A549 (cell line): ENCODE data around the gene CNTFR. TPM values are rescaled to one million over a fixed set of nuclear protein-coding genes. Genes with fewer than 3 reads are reported as not detected.

Experiments used
- ATAC-seq, 2 experiments: fragments of 200-7000 bp in 1 of 2; fragments of >200 bp in 1 of 2; cut with Nextera tagmentation in 1 of 2; cut with Tn5 transposase in 1 of 2; 3 replicates each; pipeline versions ENCODE4 v1.8.0 to v1.9.1; 2018 to 2020; ENCODE audit warnings: mild to moderate bottlenecking in 1 of 2, moderate library complexity in 1 of 2
- CTCF ChIA-PET: fragments of 300-600 bp; sonication (Branson Sonifier 250); formaldehyde crosslinking; extraction: SDS; loops from one replicate; lab custom pipeline; 2021; ENCODE audit warnings: antibody characterized with exemption, inconsistent platforms; lab: Yijun Ruan, JAX
- POLR2A ChIA-PET: fragments of 350-600 bp; formaldehyde crosslinking; extraction: SDS; loops from one replicate; lab custom pipeline; 2021; ENCODE audit warnings: antibody characterized with exemption, inconsistent platforms; lab: Yijun Ruan, JAX
- DNase-seq, 2 experiments: peaks; one replicate each; pipeline versions ENCODE4 v3.0.0 to v3.0.0-alpha.2; 2011 to 2016; ENCODE audit warnings: low read depth in 1 of 2, low spot score in 1 of 2
- FAIRE-seq: peaks from 2 replicates; lab custom pipeline; 2011; peaks lifted over from hg19 to GRCh38; lab: Jason Lieb, UNC
- H3K27ac ChIP-seq, 2 experiments: fragments of >200 bp; sonication (Bioruptor Twin); formaldehyde crosslinking; 3 replicates each; pipeline ENCODE4 v1.5.1; 2016 to 2017
- H3K4me1 ChIP-seq: fragments of >200 bp; sonication (Bioruptor Twin); formaldehyde crosslinking; 3 replicates; pipeline ENCODE4 v1.6.1; 2016
- H3K4me2 ChIP-seq: fragments of >200 bp; sonication (Bioruptor Twin); formaldehyde crosslinking; 3 replicates; pipeline ENCODE4 v1.6.1; 2016
- H3K4me3 ChIP-seq: fragments of >200 bp; sonication (Bioruptor Twin); formaldehyde crosslinking; 3 replicates; pipeline ENCODE4 v1.5.1; 2016
- H3K9me3 ChIP-seq: fragments of >200 bp; sonication (Bioruptor Twin); formaldehyde crosslinking; 3 replicates; pipeline ENCODE4 v1.6.1; 2016
- EHF ChIP-seq: fragments of 250-450 bp; sonication (Bioruptor Pico); IDR thresholded peaks from 2 replicates; pipeline ENCODE4 v1.5.0; 2020; ENCODE audit warnings: mild to moderate bottlenecking
- ELK1 ChIP-seq: fragments of 150-350 bp; IDR thresholded peaks from 2 replicates; pipeline ENCODE4 v1.6.1; 2014; ENCODE audit warnings: low read depth, mild to moderate bottlenecking, low read length
- GATA3 ChIP-seq: IDR thresholded peaks from 2 replicates; pipeline ENCODE4 v1.6.1; 2012; ENCODE audit warnings: borderline replicate concordance
- HDAC2 ChIP-seq: fragments of 200-600 bp; sonication (generic); IDR thresholded peaks from 2 replicates; pipeline ENCODE4 v1.6.1; 2016
- JUN ChIP-seq, 2 experiments: fragments of >200 bp; sonication (Bioruptor Twin); formaldehyde crosslinking; IDR thresholded peaks; 2 replicates in 1 of 2; 3 replicates in 1 of 2; pipeline ENCODE4 v1.6.1; 2016 to 2017
- JUNB ChIP-seq: fragments of >200 bp; sonication (Bioruptor Twin); formaldehyde crosslinking; IDR thresholded peaks from 2 replicates; pipeline ENCODE4 v1.6.1; 2016
- MAFK ChIP-seq: fragments of 450-650 bp; IDR thresholded peaks from 2 replicates; pipeline ENCODE4 v1.6.1; 2014; ENCODE audit not compliant: partially characterized antibody
- MAZ ChIP-seq: fragments of 150-350 bp; IDR thresholded peaks from 2 replicates; pipeline ENCODE4 v1.6.1; 2014; ENCODE audit warnings: antibody characterized with exemption, low read depth, low read length, borderline replicate concordance
- RAD21 ChIP-seq, 2 experiments: fragments of >200 bp in 1 of 2; sonication (Bioruptor Twin) in 1 of 2; formaldehyde crosslinking in 1 of 2; IDR thresholded peaks in 1 of 2; conservative IDR thresholded peaks in 1 of 2; 2 replicates in 1 of 2; 3 replicates in 1 of 2; pipeline ENCODE4 v1.6.1; 2012 to 2018; ENCODE audit warnings: inconsistent platforms in 1 of 2
- REST ChIP-seq: fragments of 200-600 bp; sonication (generic); IDR thresholded peaks from 2 replicates; pipeline ENCODE4 v1.6.1; 2016; ENCODE audit warnings: antibody characterized with exemption, mild to moderate bottlenecking, moderate library complexity
- SMC3 ChIP-seq: fragments of >200 bp; sonication (Bioruptor Twin); formaldehyde crosslinking; IDR thresholded peaks from 3 replicates; pipeline ENCODE4 v1.6.1; 2018; ENCODE audit warnings: inconsistent platforms
- USF2 ChIP-seq: fragments of 450-650 bp; IDR thresholded peaks from 2 replicates; pipeline ENCODE4 v1.6.1; 2014; ENCODE audit warnings: antibody characterized with exemption
- ZNF302 ChIP-seq: fragments of 250-450 bp; sonication (Bioruptor Pico); IDR thresholded peaks from 2 replicates; pipeline ENCODE4 v1.9.0; 2021; ENCODE audit warnings: inconsistent platforms, mild to moderate bottlenecking, moderate library complexity
- ZSCAN20 ChIP-seq: fragments of 250-450 bp; sonication (Bioruptor Pico); IDR thresholded peaks from 2 replicates; pipeline ENCODE4 v1.8.0; 2022; ENCODE audit warnings: mild to moderate bottlenecking, moderate library complexity
- WGBS: methylation state at CpG from one replicate; pipeline ENCODE4 v1.1.6; 2017; ENCODE audit errors: missing lambda C conversion rate; 5-methylcytosine and 5-hydroxymethylcytosine counted together
- polyA plus RNA-seq, 4 experiments: library from polyadenylated mRNA; depleted of rRNA in 3 of 4; stranded (reverse); fragments of >200 nt; fragmentation: RNase III in 1 of 4; extraction: RNeasy Plus Mini Kit Qiagen cat#74134 plus additional on column Dnase treatment in 1 of 4; gene quantifications; 2 replicates in 3 of 4; 3 replicates in 1 of 4; pipeline ENCODE4 v1.2.3, GENCODE V29; 2011 to 2017
- TF ChIP-seq, protein P1 (sequence below): fragments of >200 bp; sonication (Bioruptor Twin); formaldehyde crosslinking; IDR thresholded peaks from 3 replicates; pipeline ENCODE4 v1.5.1; 2016
- TF ChIP-seq, protein P2 (sequence below): IDR thresholded peaks from 2 replicates; pipeline ENCODE4 v1.6.1; 2012; ENCODE audit warnings: low read depth, borderline replicate concordance
- TF ChIP-seq, protein P3 (sequence below): IDR thresholded peaks from 2 replicates; pipeline ENCODE4 v1.6.1; 2012
- TF ChIP-seq, protein P4 (sequence below): fragments of >200 bp; sonication (Bioruptor Twin); formaldehyde crosslinking; IDR thresholded peaks from 3 replicates; pipeline ENCODE4 v1.6.1; 2016

CNTFR gene
- polyA plus RNA-seq, 2 of the 4 experiments (the other 2 are of a cell fraction), result 0.09 TPM; not detected in 1

DNA sequence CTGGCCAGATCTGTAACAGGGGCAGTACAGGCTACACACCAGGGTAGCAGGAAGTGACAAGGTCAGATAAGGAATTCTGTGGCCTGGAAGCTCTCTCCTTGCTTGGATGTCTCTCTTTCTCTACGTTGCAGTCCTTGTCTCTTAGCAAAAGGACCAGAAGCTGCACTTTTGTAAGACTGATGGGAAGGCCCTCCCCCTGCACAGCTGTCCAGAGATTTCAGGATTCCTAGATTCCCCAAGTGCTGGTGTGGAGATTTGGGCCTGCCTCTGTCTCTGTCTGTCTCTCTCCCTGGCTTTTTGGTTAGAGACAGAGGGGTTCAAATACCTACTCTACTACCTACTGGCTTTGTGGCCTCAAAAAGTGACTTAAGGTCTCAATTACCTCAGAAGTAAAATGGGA is 10.0 kb upstream of the CNTFR start:
- 20% methylated on average over 1 of the region's 1 CpG for WGBS
- Histone ChIP-seq H3K27ac (no peak overlapping the region), H3K4me2 (no peak overlapping the region), H3K4me1 (no peaks in the 10 kb centered on the region), H3K4me3 (no peak overlapping the region), H3K9me3 (no peaks in the 10 kb centered on the region)
- ChIA-PET POLR2A (no interaction called here), CTCF (interaction anchor here (0.5 to 11.6 kb wide), 10 partner anchors 35 to 681 kb away, joined by 3 to 297 read pairs (median 5); no protein-coding TSS in a partner anchor)
- no peak for FAIRE-seq
- TF ChIP-seq ZNF302 (CRISPR knock-in tag) (no peak), JUNB (no peak), GATA3 (no peak), MAZ (no peak), HDAC2 (no peak), EHF (no peak), SMC3 (no peak), ZSCAN20 (no peak), RAD21 (conservative IDR thresholded peaks at IDR 0.05 in 1 of 2, IDR thresholded peaks at IDR 0.05 in 1 of 2) (no peak), ELK1 (no peak), JUN (IDR thresholded peaks at IDR 0.05) (no peak), USF2 (no peak), REST (no peak), MAFK (no peak)
- TF ChIP-seq, protein P1, sequence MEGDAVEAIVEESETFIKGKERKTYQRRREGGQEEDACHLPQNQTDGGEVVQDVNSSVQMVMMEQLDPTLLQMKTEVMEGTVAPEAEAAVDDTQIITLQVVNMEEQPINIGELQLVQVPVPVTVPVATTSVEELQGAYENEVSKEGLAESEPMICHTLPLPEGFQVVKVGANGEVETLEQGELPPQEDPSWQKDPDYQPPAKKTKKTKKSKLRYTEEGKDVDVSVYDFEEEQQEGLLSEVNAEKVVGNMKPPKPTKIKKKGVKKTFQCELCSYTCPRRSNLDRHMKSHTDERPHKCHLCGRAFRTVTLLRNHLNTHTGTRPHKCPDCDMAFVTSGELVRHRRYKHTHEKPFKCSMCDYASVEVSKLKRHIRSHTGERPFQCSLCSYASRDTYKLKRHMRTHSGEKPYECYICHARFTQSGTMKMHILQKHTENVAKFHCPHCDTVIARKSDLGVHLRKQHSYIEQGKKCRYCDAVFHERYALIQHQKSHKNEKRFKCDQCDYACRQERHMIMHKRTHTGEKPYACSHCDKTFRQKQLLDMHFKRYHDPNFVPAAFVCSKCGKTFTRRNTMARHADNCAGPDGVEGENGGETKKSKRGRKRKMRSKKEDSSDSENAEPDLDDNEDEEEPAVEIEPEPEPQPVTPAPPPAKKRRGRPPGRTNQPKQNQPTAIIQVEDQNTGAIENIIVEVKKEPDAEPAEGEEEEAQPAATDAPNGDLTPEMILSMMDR, result no peak
- TF ChIP-seq, protein P2, sequence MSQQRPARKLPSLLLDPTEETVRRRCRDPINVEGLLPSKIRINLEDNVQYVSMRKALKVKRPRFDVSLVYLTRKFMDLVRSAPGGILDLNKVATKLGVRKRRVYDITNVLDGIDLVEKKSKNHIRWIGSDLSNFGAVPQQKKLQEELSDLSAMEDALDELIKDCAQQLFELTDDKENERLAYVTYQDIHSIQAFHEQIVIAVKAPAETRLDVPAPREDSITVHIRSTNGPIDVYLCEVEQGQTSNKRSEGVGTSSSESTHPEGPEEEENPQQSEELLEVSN, result no peak
- TF ChIP-seq, protein P3, sequence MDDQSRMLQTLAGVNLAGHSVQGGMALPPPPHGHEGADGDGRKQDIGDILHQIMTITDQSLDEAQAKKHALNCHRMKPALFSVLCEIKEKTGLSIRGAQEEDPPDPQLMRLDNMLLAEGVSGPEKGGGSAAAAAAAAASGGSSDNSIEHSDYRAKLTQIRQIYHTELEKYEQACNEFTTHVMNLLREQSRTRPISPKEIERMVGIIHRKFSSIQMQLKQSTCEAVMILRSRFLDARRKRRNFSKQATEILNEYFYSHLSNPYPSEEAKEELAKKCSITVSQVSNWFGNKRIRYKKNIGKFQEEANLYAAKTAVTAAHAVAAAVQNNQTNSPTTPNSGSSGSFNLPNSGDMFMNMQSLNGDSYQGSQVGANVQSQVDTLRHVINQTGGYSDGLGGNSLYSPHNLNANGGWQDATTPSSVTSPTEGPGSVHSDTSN, result no peak
- TF ChIP-seq, protein P4, sequence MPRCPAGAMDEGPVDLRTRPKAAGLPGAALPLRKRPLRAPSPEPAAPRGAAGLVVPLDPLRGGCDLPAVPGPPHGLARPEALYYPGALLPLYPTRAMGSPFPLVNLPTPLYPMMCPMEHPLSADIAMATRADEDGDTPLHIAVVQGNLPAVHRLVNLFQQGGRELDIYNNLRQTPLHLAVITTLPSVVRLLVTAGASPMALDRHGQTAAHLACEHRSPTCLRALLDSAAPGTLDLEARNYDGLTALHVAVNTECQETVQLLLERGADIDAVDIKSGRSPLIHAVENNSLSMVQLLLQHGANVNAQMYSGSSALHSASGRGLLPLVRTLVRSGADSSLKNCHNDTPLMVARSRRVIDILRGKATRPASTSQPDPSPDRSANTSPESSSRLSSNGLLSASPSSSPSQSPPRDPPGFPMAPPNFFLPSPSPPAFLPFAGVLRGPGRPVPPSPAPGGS, result no peak
- ATAC-seq, result no peak
- no peak for DNase-seq
